Measurements from ENCODE around the gene DHX32. TPM values are rescaled to one million over a fixed set of nuclear protein-coding genes. Genes with fewer than 3 reads are reported as not detected.

The DHX32 gene
- polyA plus RNA-seq, 1 donor from 2014 or later = 25.2 TPM

DNA sequence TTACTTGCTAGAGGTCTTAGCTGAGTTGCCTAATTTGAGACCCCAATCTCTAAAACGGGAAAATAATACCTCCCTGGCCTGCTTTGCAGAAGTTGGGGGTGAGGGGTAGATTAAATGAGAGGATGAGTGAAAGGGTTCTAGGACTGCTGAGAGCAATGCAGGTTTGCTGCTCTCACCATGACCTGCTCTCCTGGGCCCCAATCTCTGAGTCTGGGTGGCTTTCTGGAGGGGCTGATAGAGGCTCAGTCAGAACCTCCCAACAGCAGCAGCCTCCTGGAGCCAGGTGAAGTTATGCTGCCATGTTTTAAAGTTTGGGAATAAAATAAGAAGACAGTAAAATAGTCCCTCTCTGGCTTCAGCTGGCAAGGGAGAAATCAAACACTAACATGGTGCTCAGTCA, 65.3 kb downstream of the DHX32 start:
- no peaks in the 10 kb centered on the region for H4K20me1 ChIP-seq (ENCODE audit: insufficient read depth)
- H3K27ac ChIP-seq (ENCODE audit: low read length) = no peak overlapping the region
- no peak overlapping the region for H3K4me2 ChIP-seq (ENCODE audit: low read length)
- no peak for TF ChIP-seq TAF1 (IDR thresholded peaks at IDR 0.05; ENCODE audit: low read depth)
- no peak for TF ChIP-seq RAD21 (conservative IDR thresholded peaks at IDR 0.05)
- TF ChIP-seq, protein P1, sequence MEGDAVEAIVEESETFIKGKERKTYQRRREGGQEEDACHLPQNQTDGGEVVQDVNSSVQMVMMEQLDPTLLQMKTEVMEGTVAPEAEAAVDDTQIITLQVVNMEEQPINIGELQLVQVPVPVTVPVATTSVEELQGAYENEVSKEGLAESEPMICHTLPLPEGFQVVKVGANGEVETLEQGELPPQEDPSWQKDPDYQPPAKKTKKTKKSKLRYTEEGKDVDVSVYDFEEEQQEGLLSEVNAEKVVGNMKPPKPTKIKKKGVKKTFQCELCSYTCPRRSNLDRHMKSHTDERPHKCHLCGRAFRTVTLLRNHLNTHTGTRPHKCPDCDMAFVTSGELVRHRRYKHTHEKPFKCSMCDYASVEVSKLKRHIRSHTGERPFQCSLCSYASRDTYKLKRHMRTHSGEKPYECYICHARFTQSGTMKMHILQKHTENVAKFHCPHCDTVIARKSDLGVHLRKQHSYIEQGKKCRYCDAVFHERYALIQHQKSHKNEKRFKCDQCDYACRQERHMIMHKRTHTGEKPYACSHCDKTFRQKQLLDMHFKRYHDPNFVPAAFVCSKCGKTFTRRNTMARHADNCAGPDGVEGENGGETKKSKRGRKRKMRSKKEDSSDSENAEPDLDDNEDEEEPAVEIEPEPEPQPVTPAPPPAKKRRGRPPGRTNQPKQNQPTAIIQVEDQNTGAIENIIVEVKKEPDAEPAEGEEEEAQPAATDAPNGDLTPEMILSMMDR (IDR thresholded peaks at IDR 0.05; ENCODE audit: poor library complexity, severe bottlenecking) = no peak
- TF ChIP-seq EZH2 (IDR thresholded peaks at IDR 0.05; ENCODE audit: borderline replicate concordance, insufficient read depth, low read length, poor library complexity, severe bottlenecking) = no peak
- TF ChIP-seq MXI1 (conservative IDR thresholded peaks at IDR 0.05; ENCODE audit: poor library complexity, severe bottlenecking) = no peak
- no peak for TF ChIP-seq POLR2AphosphoS5 (IDR thresholded peaks at IDR 0.05)
- no peak for TF ChIP-seq SMC3 (conservative IDR thresholded peaks at IDR 0.05; ENCODE audit: poor library complexity)
- TF ChIP-seq EP300 (conservative IDR thresholded peaks at IDR 0.05; ENCODE audit: poor library complexity, severe bottlenecking) = no peak
- TF ChIP-seq REST (IDR thresholded peaks at IDR 0.05; ENCODE audit: borderline replicate concordance) = no peak
- no peaks in the 10 kb centered on the region for H3K9me2 ChIP-seq (ENCODE audit: insufficient read depth, low read length)
- H3K9me3 ChIP-seq (ENCODE audit: low read length) = no peaks in the 10 kb centered on the region
- H3F3A ChIP-seq (ENCODE audit: insufficient read depth, low read length, poor library complexity, severe bottlenecking) = no peaks in the 10 kb centered on the region
- no peak overlapping the region for H3K4me3 ChIP-seq (ENCODE audit: low read length)
- H3K27me3 ChIP-seq (ENCODE audit: insufficient read depth, low read depth, low read length) = no peaks in the 10 kb centered on the region
- H3K36me3 ChIP-seq (ENCODE audit: insufficient read depth, low read length) = no peaks in the 10 kb centered on the region
- H2AFZ ChIP-seq (ENCODE audit: low read depth, low read length) = no peak overlapping the region
- no peaks in the 10 kb centered on the region for H3K79me2 ChIP-seq (replicated peaks; ENCODE audit: insufficient read depth, low read length)
- no peak overlapping the region for H3K9ac ChIP-seq (ENCODE audit: low read length)

- H3F3A ChIP-seq (ENCODE audit: insufficient read depth, low read length, poor library complexity, severe bottlenecking) = no peaks in the 10 kb centered on the region
- no peak overlapping the region for H3K4me3 ChIP-seq (ENCODE audit: low read length)
- no peaks in the 10 kb centered on the region for H3K9me3 ChIP-seq (ENCODE audit: low read length)
- H3K79me2 ChIP-seq (replicated peaks; ENCODE audit: insufficient read depth, low read length) = no peaks in the 10 kb centered on the region
- TF ChIP-seq REST (IDR thresholded peaks at IDR 0.05; ENCODE audit: borderline replicate concordance) = no peak
- no peak for TF ChIP-seq POLR2AphosphoS5 (IDR thresholded peaks at IDR 0.05)
- no peak for TF ChIP-seq TAF1 (IDR thresholded peaks at IDR 0.05; ENCODE audit: low read depth)
- no peak for TF ChIP-seq SMC3 (conservative IDR thresholded peaks at IDR 0.05; ENCODE audit: poor library complexity)
- no peak for TF ChIP-seq MXI1 (conservative IDR thresholded peaks at IDR 0.05; ENCODE audit: poor library complexity, severe bottlenecking)
- TF ChIP-seq RAD21 (conservative IDR thresholded peaks at IDR 0.05) = no peak
- no peak for TF ChIP-seq EP300 (conservative IDR thresholded peaks at IDR 0.05; ENCODE audit: poor library complexity, severe bottlenecking)
- TF ChIP-seq EZH2 (IDR thresholded peaks at IDR 0.05; ENCODE audit: borderline replicate concordance, insufficient read depth, low read length, poor library complexity, severe bottlenecking) = no peak
- no peak overlapping the region for H2AFZ ChIP-seq (ENCODE audit: low read depth, low read length)
- H3K4me2 ChIP-seq (ENCODE audit: low read length) = no peak overlapping the region
- no peak overlapping the region for H3K9ac ChIP-seq (ENCODE audit: low read length)
- H3K27ac ChIP-seq (ENCODE audit: low read length) = no peak overlapping the region
- H3K27me3 ChIP-seq (ENCODE audit: insufficient read depth, low read depth, low read length) = no peaks in the 10 kb centered on the region
- no peaks in the 10 kb centered on the region for H3K9me2 ChIP-seq (ENCODE audit: insufficient read depth, low read length)
- H4K20me1 ChIP-seq (ENCODE audit: insufficient read depth) = no peaks in the 10 kb centered on the region
- H3K36me3 ChIP-seq (ENCODE audit: insufficient read depth, low read length) = peaks cover 4% of the 10 kb centered on the region
Measured at GRCh38 chr10:125812128-125812750, 68.9 kb downstream of the DHX32 start.
